ENCODE results near the gene PBRM1. TPM values are rescaled to one million over a fixed set of nuclear protein-coding genes. Genes with fewer than 3 reads are reported as not detected.

PBRM1 gene
- total RNA-seq, 1 donor from 2014 or later, result 62.1 TPM

- POLR2A ChIA-PET, result interaction anchor here (1.1 kb wide), 1 partner anchor 10 kb away, joined by 4 read pairs; the partner anchor contains the start of gene UQCC5
- CTCF ChIA-PET, result no interaction called here
Measured at GRCh38 chr3:52546111-52546901, 139.4 kb downstream of the PBRM1 start.

GRCh38 chr3:52544937-52545336, 140.8 kb downstream of the PBRM1 start:
- H3K27ac Mint-ChIP-seq, result no peak overlapping the region
- peaks cover 54% of the 10 kb centered on the region for H3K36me3 Mint-ChIP-seq (ENCODE audit: low read depth)
- no peaks in the 10 kb centered on the region for H3K4me1 Mint-ChIP-seq
- DNase-seq (no peak), ATAC-seq (ENCODE audit: low read depth) (no peak)
- no peak for TF ChIP-seq CTCF (IDR thresholded peaks at IDR 0.05)
- ChIA-PET CTCF (interaction anchor here (0.7 kb wide), 1 partner anchor 9 kb away, joined by 3 read pairs; the partner anchor contains the start of gene UQCC5), POLR2A (interaction anchor here (0.8 to 1.1 kb wide), 2 partner anchors 9 to 93 kb away, joined by 3 to 4 read pairs; partner anchors contain the start of gene UQCC5)
- intact Hi-C loops (cut with micrococcal nuclease), result no loop called here
- no peaks in the 10 kb centered on the region for H3K9me3 Mint-ChIP-seq
- H3K27me3 Mint-ChIP-seq, result no peaks in the 10 kb centered on the region
- H3K4me3 Mint-ChIP-seq, result no peak overlapping the region

More at GRCh38 chr3:52546111-52546901, 139.4 kb downstream of the PBRM1 start:
- H3K27me3 Mint-ChIP-seq, result no peaks in the 10 kb centered on the region
- ATAC-seq (ENCODE audit: low read depth) (no peak), DNase-seq (no peak)
- TF ChIP-seq CTCF (IDR thresholded peaks at IDR 0.05), result no peak
- intact Hi-C loops (cut with micrococcal nuclease), result no loop called here
- H3K36me3 Mint-ChIP-seq (ENCODE audit: low read depth), result peaks cover 54% of the 10 kb centered on the region
- no peaks in the 10 kb centered on the region for H3K4me1 Mint-ChIP-seq
- H3K27ac Mint-ChIP-seq, result no peak overlapping the region
- no peak overlapping the region for H3K4me3 Mint-ChIP-seq
- H3K9me3 Mint-ChIP-seq, result no peaks in the 10 kb centered on the region

- Mint-ChIP-seq H3K4me3 (no peak overlapping the region), H3K9me3 (no peaks in the 10 kb centered on the region), H3K27ac (no peak overlapping the region), H3K27me3 (no peaks in the 10 kb centered on the region), H3K4me1 (peaks cover 28% of the 10 kb centered on the region), H3K36me3 (ENCODE audit: low read depth) (peaks cover 43% of the 10 kb centered on the region)
- CTCF ChIA-PET, result no interaction called here
- POLR2A ChIA-PET, result no interaction called here
- ATAC-seq (ENCODE audit: low read depth) (no peak), DNase-seq (no peak)
- intact Hi-C loops (cut with micrococcal nuclease), result no loop called here
- no peak for TF ChIP-seq CTCF (IDR thresholded peaks at IDR 0.05)
Measured at GRCh38 chr3:52541050-52541449, 144.7 kb downstream of the PBRM1 start.

GRCh38 chr3:52539010-52539653, 146.6 kb downstream of the PBRM1 start:
- no peak for TF ChIP-seq CTCF (IDR thresholded peaks at IDR 0.05)
- no peaks in the 10 kb centered on the region for H3K27me3 Mint-ChIP-seq
- intact Hi-C loops (cut with micrococcal nuclease), result loop anchor here (5.0 to 10.0 kb wide), 8 partner anchors 236 to 1152 kb away; partner anchors contain the start of genes ACY1, DUSP7, ITIH1 and MANF
- H3K4me1 Mint-ChIP-seq, result peaks cover 34% of the 10 kb centered on the region
- H3K27ac Mint-ChIP-seq, result peak overlapping the region; percentile 57
- ATAC-seq (ENCODE audit: low read depth) (no peak), DNase-seq (no peak)
- POLR2A ChIA-PET, result interaction anchor here (0.7 kb wide), 1 partner anchor 286 kb away, joined by 8 read pairs; no protein-coding TSS in a partner anchor
- no peak overlapping the region for H3K4me3 Mint-ChIP-seq
- CTCF ChIA-PET, result no interaction called here
- H3K9me3 Mint-ChIP-seq, result no peaks in the 10 kb centered on the region
- peaks cover 33% of the 10 kb centered on the region for H3K36me3 Mint-ChIP-seq (ENCODE audit: low read depth)

All from activated B cell treated with CpG ODN at 0.5 μM for 24 hours (primary cell).